ENCODE data around the gene CXCR1.

DNA sequence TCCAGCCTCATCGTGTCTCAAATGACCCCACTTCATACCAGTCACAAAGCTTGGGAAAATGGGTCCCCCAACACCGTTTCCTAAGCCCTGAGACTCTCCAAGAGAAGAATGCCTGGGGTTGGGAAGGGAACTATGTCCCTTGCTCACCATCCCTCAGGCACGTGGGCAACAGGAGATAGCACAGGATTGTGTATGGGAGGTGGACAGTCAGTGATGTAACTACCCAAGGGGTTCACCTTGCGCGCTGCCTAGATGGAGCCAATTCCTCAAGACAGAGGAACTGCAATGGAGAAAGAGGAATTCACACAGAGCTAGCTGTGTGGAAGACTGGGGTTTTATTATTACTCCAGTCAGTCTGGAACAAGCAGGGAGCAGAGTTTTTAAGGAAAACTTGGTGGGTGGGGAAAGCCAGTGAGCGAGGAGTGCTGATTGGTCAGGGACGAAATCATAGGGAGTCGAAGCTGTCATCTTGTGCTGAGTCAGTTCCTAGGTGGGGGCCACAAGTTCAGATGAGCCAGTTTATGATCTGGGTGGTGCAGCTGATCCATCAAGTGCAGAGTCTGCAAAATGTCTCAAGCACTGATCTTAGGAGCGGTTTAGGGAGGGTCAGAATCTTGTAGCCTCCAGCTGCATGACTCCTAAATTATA lies 13.8 kb upstream of the CXCR1 start:
- TF ChIP-seq, protein P1, sequence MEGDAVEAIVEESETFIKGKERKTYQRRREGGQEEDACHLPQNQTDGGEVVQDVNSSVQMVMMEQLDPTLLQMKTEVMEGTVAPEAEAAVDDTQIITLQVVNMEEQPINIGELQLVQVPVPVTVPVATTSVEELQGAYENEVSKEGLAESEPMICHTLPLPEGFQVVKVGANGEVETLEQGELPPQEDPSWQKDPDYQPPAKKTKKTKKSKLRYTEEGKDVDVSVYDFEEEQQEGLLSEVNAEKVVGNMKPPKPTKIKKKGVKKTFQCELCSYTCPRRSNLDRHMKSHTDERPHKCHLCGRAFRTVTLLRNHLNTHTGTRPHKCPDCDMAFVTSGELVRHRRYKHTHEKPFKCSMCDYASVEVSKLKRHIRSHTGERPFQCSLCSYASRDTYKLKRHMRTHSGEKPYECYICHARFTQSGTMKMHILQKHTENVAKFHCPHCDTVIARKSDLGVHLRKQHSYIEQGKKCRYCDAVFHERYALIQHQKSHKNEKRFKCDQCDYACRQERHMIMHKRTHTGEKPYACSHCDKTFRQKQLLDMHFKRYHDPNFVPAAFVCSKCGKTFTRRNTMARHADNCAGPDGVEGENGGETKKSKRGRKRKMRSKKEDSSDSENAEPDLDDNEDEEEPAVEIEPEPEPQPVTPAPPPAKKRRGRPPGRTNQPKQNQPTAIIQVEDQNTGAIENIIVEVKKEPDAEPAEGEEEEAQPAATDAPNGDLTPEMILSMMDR (IDR thresholded peaks at IDR 0.05) = no peak
- TF ChIP-seq POLR2A (IDR thresholded peaks at IDR 0.05) (no peak), POLR2AphosphoS5 (IDR thresholded peaks at IDR 0.05) (no peak), EP300 (IDR thresholded peaks at IDR 0.05) (no peak)

All from sigmoid colon (tissue), 4 donors.